Activated CD4-positive, CD25-positive, alpha-beta regulatory T cell (primary cell): ENCODE data around the gene CTSG.
"Not testable (repeated sequence)": the region's sequence is repeated elsewhere in the genome, so short reads cannot be mapped to it uniquely, and the experiment has no call there.

Experiments used
- DNase-seq, 4 experiments: peaks; one replicate each; lab custom pipeline; 2025; lab: John Stamatoyannopoulos, UW

Gene CTSG

GRCh38 chr14:24542346-24542936 is 33.6 kb downstream of the CTSG start:
- no peak for DNase-seq

GRCh38 chr14:24535737-24536136 is 40.3 kb downstream of the CTSG start:
- DNase-seq, result no peak

- no peak for DNase-seq
Observed at GRCh38 chr14:24534286-24534685, 41.8 kb downstream of the CTSG start.

DNA sequence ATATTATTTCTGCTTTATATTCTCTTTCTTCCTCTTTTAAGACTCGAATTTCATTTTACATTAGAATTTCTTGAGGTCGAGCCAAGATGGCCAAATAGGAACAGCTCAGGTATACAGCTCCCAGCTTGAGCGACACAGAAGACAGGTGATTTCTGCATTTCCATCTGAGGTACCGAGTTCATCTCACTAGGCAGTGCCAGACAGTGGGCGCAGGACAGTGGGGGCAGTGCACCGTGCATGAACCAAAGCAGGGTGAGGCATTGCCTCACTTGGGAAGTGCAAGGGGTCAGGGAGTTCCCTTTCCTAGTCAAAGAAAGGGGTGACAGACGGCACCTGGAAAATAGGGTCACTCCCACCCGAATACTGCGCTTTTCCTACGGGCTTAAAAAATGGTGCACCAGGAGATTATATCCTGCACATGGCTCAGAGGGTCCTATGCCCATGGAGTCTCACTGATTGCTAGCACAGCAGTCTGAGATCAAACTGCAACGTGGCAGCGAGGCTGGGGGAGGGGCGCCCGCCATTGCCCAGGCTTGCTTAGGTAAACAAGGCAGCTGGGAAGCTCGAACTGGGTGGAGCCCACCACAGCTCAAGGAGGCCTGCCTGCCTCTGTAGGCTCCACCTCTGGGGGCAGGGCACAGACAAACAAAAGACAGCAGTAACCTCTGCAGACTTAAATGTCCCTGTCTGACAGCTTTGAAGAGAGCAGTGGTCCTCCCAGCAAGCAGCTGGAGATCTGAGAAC is 50.0 kb downstream of the CTSG start:
- DNase-seq, result not testable (repeated sequence)
